Progenitor cell of endocrine pancreas (in vitro differentiated cells): ENCODE results near the gene FOXK1. TPM values are rescaled to one million over a fixed set of nuclear protein-coding genes. Genes with fewer than 3 reads are reported as not detected.
"Not testable (repeated sequence)": the region's sequence is repeated elsewhere in the genome, so short reads cannot be mapped to it uniquely, and the experiment has no call there.

ENCODE experiments used
- DNase-seq: peaks from one replicate; pipeline ENCODE4 v3.0.0; 2021; ENCODE audit warnings: low spot score; ENCODE audit not compliant: unreplicated experiment
- H3K27ac Mint-ChIP-seq: 2 replicates; pipeline ENCODE4 v1.8.0; 2021; ENCODE audit warnings: mild to moderate bottlenecking, moderate library complexity, mixed read lengths
- H3K27me3 Mint-ChIP-seq: 2 replicates; pipeline ENCODE4 v1.8.0; 2021; ENCODE audit warnings: mixed read lengths
- H3K36me3 Mint-ChIP-seq: 2 replicates; pipeline ENCODE4 v1.8.0; 2022; ENCODE audit warnings: mixed read lengths; ENCODE audit not compliant: insufficient read depth
- H3K4me1 Mint-ChIP-seq: 2 replicates; pipeline ENCODE4 v1.8.0; 2021; ENCODE audit warnings: low read depth, mixed read lengths
- H3K4me3 Mint-ChIP-seq: 2 replicates; pipeline ENCODE4 v1.8.0; 2021; ENCODE audit warnings: low read depth, mild to moderate bottlenecking, moderate library complexity, mixed read lengths
- H3K9me3 Mint-ChIP-seq: 2 replicates; pipeline ENCODE4 v1.8.0; 2021; ENCODE audit warnings: low read depth, mixed read lengths
- total RNA-seq: library from RNA; stranded (reverse); gene quantifications from 2 replicates; pipeline ENCODE4 v1.2.1, GENCODE V29; 2021
- TF ChIP-seq, protein P1 (sequence below): fragments of 200-600 bp; sonication (generic); IDR thresholded peaks from one replicate; pipeline ENCODE4 v1.5.0; 2021; ENCODE audit warnings: antibody characterized with exemption, mild to moderate bottlenecking; ENCODE audit not compliant: unreplicated experiment

Gene FOXK1
- total RNA-seq, 1 donor from 2014 or later = 47.6 TPM

DNA sequence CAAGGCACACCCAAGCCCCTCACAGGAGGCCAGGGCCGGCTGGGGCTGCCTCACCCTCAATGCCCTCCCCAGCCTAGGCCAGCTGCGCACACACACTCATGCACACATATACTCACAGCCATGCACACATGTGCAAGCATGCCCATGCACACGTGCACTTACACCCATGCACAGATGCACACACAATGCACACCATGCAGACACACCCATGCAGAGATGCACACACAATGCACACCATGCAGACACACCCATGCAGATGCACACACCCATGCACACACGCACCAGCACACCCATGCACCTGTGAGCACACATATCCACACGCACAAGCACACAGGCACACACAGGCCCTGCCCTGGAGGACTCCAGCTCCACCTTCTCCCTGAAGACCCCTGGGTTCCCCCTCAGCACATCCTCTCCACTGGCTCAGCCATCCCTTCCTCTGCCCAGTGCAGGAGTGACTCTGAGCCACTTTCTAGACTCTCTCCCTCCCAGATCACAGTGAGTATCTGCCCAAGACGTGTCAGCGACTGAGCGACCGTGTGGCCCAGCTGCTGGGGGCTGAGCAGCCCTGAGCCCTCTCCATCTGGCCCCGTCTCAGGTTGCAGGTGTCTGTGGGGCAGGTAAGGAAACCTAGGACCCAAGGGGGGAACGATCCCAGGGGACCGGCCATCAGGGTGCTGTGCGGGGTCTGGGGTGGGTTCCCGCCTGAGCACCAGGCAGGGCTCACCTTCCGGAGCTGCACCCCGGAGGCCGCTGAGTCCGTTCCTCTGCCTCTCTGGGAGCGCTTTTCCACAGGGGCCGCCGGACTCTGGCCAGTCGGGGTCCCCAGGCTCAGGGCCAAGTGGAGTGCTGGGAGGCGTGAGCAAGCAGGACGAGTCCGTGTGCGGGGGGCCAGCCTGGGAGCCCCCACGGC lies 119.1 kb downstream of the FOXK1 start:
- H3K27ac Mint-ChIP-seq = peak overlapping the region; percentile 67
- no peaks in the 10 kb centered on the region for H3K27me3 Mint-ChIP-seq
- no peaks in the 10 kb centered on the region for H3K36me3 Mint-ChIP-seq
- no peaks in the 10 kb centered on the region for H3K9me3 Mint-ChIP-seq
- TF ChIP-seq, protein P1, sequence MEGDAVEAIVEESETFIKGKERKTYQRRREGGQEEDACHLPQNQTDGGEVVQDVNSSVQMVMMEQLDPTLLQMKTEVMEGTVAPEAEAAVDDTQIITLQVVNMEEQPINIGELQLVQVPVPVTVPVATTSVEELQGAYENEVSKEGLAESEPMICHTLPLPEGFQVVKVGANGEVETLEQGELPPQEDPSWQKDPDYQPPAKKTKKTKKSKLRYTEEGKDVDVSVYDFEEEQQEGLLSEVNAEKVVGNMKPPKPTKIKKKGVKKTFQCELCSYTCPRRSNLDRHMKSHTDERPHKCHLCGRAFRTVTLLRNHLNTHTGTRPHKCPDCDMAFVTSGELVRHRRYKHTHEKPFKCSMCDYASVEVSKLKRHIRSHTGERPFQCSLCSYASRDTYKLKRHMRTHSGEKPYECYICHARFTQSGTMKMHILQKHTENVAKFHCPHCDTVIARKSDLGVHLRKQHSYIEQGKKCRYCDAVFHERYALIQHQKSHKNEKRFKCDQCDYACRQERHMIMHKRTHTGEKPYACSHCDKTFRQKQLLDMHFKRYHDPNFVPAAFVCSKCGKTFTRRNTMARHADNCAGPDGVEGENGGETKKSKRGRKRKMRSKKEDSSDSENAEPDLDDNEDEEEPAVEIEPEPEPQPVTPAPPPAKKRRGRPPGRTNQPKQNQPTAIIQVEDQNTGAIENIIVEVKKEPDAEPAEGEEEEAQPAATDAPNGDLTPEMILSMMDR = no peak
- H3K4me3 Mint-ChIP-seq = no peak overlapping the region
- DNase-seq = no peak
- H3K4me1 Mint-ChIP-seq = no peaks in the 10 kb centered on the region

DNA sequence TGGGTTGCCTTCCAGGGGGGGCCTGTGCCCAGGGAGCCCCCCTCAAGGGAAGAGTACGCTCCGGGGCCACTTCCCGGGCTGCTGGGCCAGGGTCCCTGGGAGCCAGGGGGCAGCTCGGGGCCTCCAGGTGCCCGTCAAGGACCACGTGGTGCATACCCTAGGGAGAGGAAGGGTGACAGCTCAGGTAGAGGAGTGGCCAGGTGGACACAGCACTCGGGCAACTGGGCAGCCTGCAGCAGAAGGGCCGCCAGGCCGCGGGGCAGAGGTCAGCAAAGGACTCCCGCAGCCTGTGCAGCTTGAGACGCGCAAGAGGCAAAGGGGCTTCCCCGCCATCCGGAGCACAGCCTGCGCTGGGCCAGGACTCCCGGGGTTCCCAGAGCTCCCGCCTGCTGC lies 119.7 kb downstream of the FOXK1 start:
- Mint-ChIP-seq H3K36me3 (no peaks in the 10 kb centered on the region), H3K27ac (no peak overlapping the region), H3K27me3 (no peaks in the 10 kb centered on the region), H3K4me3 (no peak overlapping the region), H3K4me1 (no peaks in the 10 kb centered on the region), H3K9me3 (no peaks in the 10 kb centered on the region)
- DNase-seq = no peak
- TF ChIP-seq, protein P1 = no peak

DNA sequence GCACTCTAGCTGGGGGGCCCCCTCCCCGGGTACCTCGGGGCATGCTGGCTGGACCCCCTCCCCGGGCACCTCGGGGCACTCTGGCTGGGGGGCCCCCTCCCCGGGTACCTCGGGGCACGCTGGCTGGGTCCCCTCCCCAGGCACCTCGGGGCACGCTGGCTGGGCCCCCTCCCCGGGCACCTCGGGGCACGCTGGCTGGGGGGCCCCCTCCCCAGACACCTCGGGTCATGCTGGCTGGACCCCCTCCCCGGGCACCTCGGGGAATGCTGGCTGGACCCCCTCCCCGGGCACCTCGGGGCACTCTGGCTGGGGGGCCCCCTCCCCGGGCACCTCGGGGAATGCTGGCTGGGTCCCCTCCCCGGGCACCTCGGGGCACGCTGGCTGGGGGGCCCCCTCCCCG lies 120.5 kb downstream of the FOXK1 start:
- H3K9me3 Mint-ChIP-seq, H3K4me1 Mint-ChIP-seq, H3K36me3 Mint-ChIP-seq, H3K27ac Mint-ChIP-seq, H3K27me3 Mint-ChIP-seq, DNase-seq, H3K4me3 Mint-ChIP-seq: not testable (repeated sequence)

DNA sequence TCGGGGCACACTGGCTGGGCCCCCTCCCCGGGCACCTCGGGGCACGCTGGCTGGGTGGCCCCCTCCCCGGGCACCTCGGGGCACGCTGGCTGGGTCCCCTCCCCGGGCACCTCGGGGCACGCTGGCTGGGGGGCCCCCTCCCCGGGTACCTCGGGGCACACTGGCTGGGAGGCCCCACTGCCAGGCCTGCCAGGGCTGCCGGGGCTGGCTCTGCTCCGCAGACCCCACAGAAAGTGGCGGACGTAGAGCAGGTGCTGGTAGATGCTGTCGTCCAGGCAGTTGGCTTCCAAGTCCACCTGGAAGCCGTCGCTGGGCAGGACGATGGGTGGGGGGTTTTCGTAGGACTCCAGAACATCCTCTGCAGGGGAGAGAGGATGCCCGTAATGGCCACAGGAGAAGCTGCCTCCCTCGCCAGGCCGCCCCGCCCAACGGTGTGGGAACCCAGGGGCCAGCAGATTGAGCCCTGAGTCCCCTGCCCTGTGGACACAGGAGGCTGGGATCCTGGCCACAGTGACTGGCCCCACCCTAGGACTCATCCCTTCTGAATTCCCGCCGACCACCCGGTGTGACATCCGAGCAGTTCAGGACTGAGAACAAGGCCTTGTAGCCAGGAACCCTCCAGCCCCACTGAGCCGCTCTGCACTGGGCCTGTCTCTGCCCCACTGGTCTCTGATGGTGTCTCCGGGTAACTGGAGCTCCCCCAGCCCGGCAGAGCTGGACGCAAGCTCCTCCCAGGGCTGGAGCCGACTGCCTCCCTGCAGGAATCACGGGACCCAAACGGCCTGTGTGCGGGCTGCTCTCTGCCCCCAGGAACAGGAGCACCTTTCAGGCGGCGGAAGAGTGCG lies 121.5 kb downstream of the FOXK1 start:
- H3K4me3 Mint-ChIP-seq = no peak overlapping the region
- TF ChIP-seq, protein P1 = no peak

DNA sequence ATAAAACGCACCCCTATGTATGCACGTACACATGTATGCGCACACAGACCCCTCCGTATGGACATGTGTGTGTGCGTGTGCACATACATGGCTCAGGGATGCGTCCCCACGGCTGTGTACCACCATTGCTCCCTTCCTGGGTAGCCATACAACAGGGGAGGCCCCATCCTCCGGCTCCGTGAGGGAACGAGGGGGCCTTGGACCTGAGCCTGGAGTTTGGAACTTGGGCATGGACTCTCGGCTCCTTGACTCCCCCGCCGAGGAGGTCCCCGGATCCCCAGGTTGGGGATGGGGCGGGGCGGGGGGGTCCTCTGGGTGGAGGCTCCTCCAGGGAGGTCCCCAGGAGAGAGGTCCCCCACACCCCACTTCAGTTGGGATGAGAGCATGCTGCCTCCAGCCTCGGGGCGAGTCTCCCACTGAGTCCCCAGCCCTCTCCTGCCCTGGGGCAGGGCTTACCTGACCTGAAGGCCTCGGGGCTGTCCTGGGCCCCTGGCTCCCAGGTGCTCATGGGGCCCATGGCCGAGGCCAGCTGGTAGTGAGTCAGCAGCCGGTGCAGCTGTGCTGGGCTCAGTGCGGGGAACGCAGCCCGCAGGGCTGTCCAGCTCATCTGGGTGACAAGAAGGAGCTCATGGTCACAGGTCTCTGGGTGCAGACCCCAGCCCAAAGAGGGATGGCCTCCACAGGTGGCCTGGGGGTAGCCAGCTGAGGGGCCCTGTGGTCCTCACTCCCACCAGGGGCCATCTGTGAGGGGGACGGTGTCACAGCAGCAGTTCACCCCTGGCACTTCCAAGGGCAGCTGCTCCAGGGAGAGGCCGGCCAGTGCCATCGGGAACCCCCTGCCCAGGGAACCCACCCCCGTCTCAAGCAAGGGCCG lies 123.3 kb downstream of the FOXK1 start:
- peaks cover 3% of the 10 kb centered on the region for H3K27me3 Mint-ChIP-seq
- H3K4me3 Mint-ChIP-seq = no peak overlapping the region
- DNase-seq = no peak
- no peak overlapping the region for H3K27ac Mint-ChIP-seq
- peaks cover 3% of the 10 kb centered on the region for H3K4me1 Mint-ChIP-seq
- H3K9me3 Mint-ChIP-seq = no peaks in the 10 kb centered on the region
- H3K36me3 Mint-ChIP-seq = no peaks in the 10 kb centered on the region
- TF ChIP-seq, protein P1 = no peak

More for the DNA sequence above, 121.5 kb downstream of the FOXK1 start:
- Mint-ChIP-seq H3K9me3 (no peaks in the 10 kb centered on the region), H3K27me3 (peaks cover 3% of the 10 kb centered on the region), H3K27ac (peak overlapping the region; percentile 62), H3K4me1 (peaks cover 3% of the 10 kb centered on the region), H3K36me3 (no peaks in the 10 kb centered on the region)
- DNase-seq = no peak
